OCI-LY7 (cell line): ENCODE data around the gene ABCA4. TPM values are rescaled to one million over a fixed set of nuclear protein-coding genes. Genes with fewer than 3 reads are reported as not detected.

Source experiments
- BruUV-seq: library from RNA; stranded (reverse); fragments of 400-500 nt; replicated peaks from 2 replicates; lab custom pipeline; 2021; lab: Mats Ljungman, UMichigan
- CTCF ChIA-PET: fragments of 300-600 bp; sonication (Branson Sonifier 250); formaldehyde crosslinking; loops from one replicate; lab custom pipeline; 2022; ENCODE audit warnings: antibody characterized with exemption; ENCODE audit not compliant: unreplicated experiment; lab: Charles Lee
- POLR2A ChIA-PET: fragments of 300-600 bp; sonication (Branson Sonifier 250); formaldehyde crosslinking; loops from one replicate; lab custom pipeline; 2022; ENCODE audit warnings: antibody characterized with exemption; lab: Charles Lee
- DNase-seq: peaks from one replicate; pipeline ENCODE4 v3.0.0-alpha.2; 2015; ENCODE audit warnings: low spot score
- H2AFZ ChIP-seq: fragments of 200-600 bp; sonication (generic), shearing (Covaris generic); 2 replicates; pipeline ENCODE4 v1.6.1; 2014; ENCODE audit warnings: mild to moderate bottlenecking, antibody characterized with exemption, low read length, moderate library complexity
- H3K27ac ChIP-seq: fragments of 200-600 bp; sonication (generic); 2 replicates; pipeline ENCODE4 v1.5.1; 2014; ENCODE audit warnings: mixed run types, low read depth, mild to moderate bottlenecking, moderate library complexity, low read length, inconsistent platforms; ENCODE audit not compliant: poor library complexity, severe bottlenecking
- H3K36me3 ChIP-seq: fragments of 200-600 bp; sonication (generic); 2 replicates; pipeline ENCODE4 v1.6.1; 2014; ENCODE audit warnings: mild to moderate bottlenecking, antibody characterized with exemption, low read length, moderate library complexity, mixed read lengths; ENCODE audit not compliant: insufficient read depth
- H3K4me1 ChIP-seq: fragments of 200-600 bp; sonication (generic); 2 replicates; pipeline ENCODE4 v1.5.1; 2014; ENCODE audit warnings: mild to moderate bottlenecking, low read length; ENCODE audit not compliant: insufficient read depth, poor library complexity, severe bottlenecking
- H3K4me2 ChIP-seq: fragments of 200-600 bp; sonication (generic); 2 replicates; pipeline ENCODE4 v1.6.1; 2014; ENCODE audit warnings: mild to moderate bottlenecking, low read length
- H3K4me3 ChIP-seq: fragments of 200-600 bp; sonication (generic); 2 replicates; pipeline ENCODE4 v1.5.1; 2014; ENCODE audit warnings: mild to moderate bottlenecking, low read depth, low read length; ENCODE audit not compliant: poor library complexity, severe bottlenecking
- H3K79me2 ChIP-seq: fragments of 200-600 bp; sonication (generic); 2 replicates; pipeline ENCODE4 v1.6.1; 2016; ENCODE audit warnings: low read depth, mild to moderate bottlenecking, low read length, moderate library complexity, mixed read lengths; ENCODE audit not compliant: insufficient read depth
- H3K9me2 ChIP-seq: fragments of 200-600 bp; sonication (generic); 2 replicates; pipeline ENCODE4 v1.6.1; 2016; ENCODE audit warnings: mild to moderate bottlenecking, low read length, mixed read lengths; ENCODE audit not compliant: insufficient read depth
- H3K9me3 ChIP-seq: fragments of 200-600 bp; sonication (generic); 2 replicates; pipeline ENCODE4 v1.6.1; 2014; ENCODE audit warnings: mild to moderate bottlenecking, mixed run types, low read length, mixed read lengths
- H4K20me1 ChIP-seq: fragments of 200-600 bp; sonication (generic); 2 replicates; pipeline ENCODE4 v1.6.1; 2014; ENCODE audit warnings: mild to moderate bottlenecking, antibody characterized with exemption, low read length, moderate library complexity, mixed read lengths; ENCODE audit not compliant: insufficient read depth
- EZH2phosphoT487 ChIP-seq: fragments of 200-600 bp; sonication (generic); IDR thresholded peaks from 2 replicates; pipeline ENCODE4 v1.6.1; 2018; ENCODE audit warnings: low read depth, borderline replicate concordance, mild to moderate bottlenecking, mixed run types, antibody characterized with exemption, low read length, moderate library complexity, mixed read lengths
- intact Hi-C: fragments of 100-400 bp; cut with micrococcal nuclease; formaldehyde crosslinking; loops from one replicate; pipeline ENCODE4 v1.10.0; 2022; ENCODE audit not compliant: unreplicated experiment
- total RNA-seq, 2 experiments: library from RNA; depleted of rRNA in 1 of 2; stranded (reverse); fragments of >200 nt in 1 of 2; shearing (Covaris generic) in 1 of 2; gene quantifications; 2 replicates each; pipeline ENCODE4 v1.2.3, GENCODE V29; 2014 to 2022
- TF ChIP-seq, protein P1 (sequence below): fragments of 200-600 bp; sonication (generic); conservative IDR thresholded peaks from 2 replicates; pipeline ENCODE4 v1.5.1; 2014; ENCODE audit warnings: mild to moderate bottlenecking, antibody characterized with exemption, low read length, moderate library complexity, mixed read lengths

Gene ABCA4
- total RNA-seq, 2 experiments from 2014 or later = not detected

DNA sequence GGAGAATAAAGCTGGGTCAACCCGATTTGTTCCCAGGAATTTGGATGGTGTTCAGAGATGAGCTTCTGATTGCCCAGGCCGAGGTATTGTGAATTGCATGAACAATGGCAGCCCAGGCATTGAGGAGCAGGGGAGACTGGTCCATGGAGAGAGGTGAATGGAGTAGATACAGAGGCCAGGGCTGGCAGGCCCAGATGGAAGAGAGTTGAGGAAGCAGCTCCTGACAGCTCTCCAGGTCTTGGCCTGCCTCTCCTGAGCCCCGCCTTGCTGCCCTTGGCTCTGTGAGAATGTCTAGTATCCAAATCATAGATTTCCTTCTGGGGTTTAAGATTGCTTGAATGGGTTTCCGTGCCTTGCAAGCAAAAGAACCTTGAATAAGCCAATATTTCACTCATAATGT is 11.5 kb downstream of the ABCA4 start:
- ChIA-PET CTCF (no interaction called here), POLR2A (interaction anchor here (0.6 kb wide), 1 partner anchor 852 kb away, joined by 3 read pairs; no protein-coding TSS in a partner anchor)
- H3K36me3 ChIP-seq = no peaks in the 10 kb centered on the region
- H4K20me1 ChIP-seq = no peaks in the 10 kb centered on the region
- intact Hi-C loops = no loop called here
- BruUV-seq = no TSS peak
- no peak for DNase-seq
- no peaks in the 10 kb centered on the region for H3K79me2 ChIP-seq
- no peak overlapping the region for H3K4me2 ChIP-seq
- peaks cover 12% of the 10 kb centered on the region for H3K4me1 ChIP-seq
- H3K9me2 ChIP-seq = no peaks in the 10 kb centered on the region
- TF ChIP-seq, protein P1, sequence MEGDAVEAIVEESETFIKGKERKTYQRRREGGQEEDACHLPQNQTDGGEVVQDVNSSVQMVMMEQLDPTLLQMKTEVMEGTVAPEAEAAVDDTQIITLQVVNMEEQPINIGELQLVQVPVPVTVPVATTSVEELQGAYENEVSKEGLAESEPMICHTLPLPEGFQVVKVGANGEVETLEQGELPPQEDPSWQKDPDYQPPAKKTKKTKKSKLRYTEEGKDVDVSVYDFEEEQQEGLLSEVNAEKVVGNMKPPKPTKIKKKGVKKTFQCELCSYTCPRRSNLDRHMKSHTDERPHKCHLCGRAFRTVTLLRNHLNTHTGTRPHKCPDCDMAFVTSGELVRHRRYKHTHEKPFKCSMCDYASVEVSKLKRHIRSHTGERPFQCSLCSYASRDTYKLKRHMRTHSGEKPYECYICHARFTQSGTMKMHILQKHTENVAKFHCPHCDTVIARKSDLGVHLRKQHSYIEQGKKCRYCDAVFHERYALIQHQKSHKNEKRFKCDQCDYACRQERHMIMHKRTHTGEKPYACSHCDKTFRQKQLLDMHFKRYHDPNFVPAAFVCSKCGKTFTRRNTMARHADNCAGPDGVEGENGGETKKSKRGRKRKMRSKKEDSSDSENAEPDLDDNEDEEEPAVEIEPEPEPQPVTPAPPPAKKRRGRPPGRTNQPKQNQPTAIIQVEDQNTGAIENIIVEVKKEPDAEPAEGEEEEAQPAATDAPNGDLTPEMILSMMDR = no peak
- no peak for TF ChIP-seq EZH2phosphoT487
- no peak overlapping the region for H3K27ac ChIP-seq
- no peak overlapping the region for H2AFZ ChIP-seq
- no peaks in the 10 kb centered on the region for H3K9me3 ChIP-seq
- H3K4me3 ChIP-seq = no peak overlapping the region

DNA sequence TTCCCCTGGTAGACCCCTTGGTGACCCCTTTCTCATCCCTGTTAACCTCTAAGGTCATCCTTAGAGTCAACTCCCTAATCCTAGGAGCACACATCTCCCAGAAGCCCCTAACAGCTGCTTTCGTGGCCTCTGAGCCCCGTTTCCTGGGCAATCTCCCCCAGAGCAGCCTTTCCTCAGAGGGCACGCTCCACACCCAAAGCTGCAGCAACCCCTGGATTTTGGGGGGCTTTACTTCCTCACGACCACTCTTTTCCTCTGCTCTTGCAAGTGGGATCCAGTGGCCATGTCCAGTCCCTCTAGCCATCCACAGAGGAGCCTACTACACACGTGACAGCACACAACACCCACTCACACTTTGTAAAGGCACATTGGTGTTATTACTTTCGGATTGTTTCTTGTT is 13.8 kb downstream of the ABCA4 start:
- intact Hi-C loops = no loop called here
- Histone ChIP-seq H2AFZ (no peak overlapping the region), H3K9me3 (no peaks in the 10 kb centered on the region), H3K4me3 (no peak overlapping the region), H3K4me1 (peaks cover 9% of the 10 kb centered on the region), H3K27ac (no peak overlapping the region), H4K20me1 (no peaks in the 10 kb centered on the region), H3K79me2 (no peaks in the 10 kb centered on the region), H3K4me2 (no peak overlapping the region), H3K9me2 (no peaks in the 10 kb centered on the region), H3K36me3 (no peaks in the 10 kb centered on the region)
- BruUV-seq = no TSS peak
- ChIA-PET CTCF (no interaction called here), POLR2A (no interaction called here)
- DNase-seq = no peak
- TF ChIP-seq, protein P1 = no peak
- TF ChIP-seq EZH2phosphoT487 = no peak

DNA sequence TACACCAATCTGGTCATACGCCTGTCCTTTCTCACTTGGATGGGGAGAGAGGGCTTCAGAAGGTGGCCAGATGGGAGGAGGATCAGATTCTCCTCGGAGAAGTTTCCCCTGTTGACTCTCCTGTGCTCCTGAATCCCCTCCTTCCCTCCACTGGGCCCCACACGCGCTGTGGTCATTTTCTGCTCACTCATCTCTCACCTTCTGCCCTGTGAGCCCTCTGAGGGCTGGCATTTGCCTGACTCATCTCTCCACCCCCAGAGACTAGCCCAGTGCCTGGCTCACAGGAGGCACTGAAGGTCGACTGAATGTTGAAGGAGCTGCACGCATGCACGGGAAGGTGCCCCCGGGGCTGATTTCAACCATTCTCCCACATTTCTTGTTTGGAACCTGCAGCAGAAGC is 14.2 kb downstream of the ABCA4 start:
- DNase-seq = no peak
- CTCF ChIA-PET = no interaction called here
- TF ChIP-seq, protein P1 = no peak
- TF ChIP-seq EZH2phosphoT487 = no peak
- H4K20me1 ChIP-seq = no peaks in the 10 kb centered on the region
- H3K36me3 ChIP-seq = no peaks in the 10 kb centered on the region
- H3K4me3 ChIP-seq = no peak overlapping the region
- H3K4me1 ChIP-seq = peaks cover 5% of the 10 kb centered on the region
- H3K79me2 ChIP-seq = no peaks in the 10 kb centered on the region
- H3K4me2 ChIP-seq = no peak overlapping the region
- H2AFZ ChIP-seq = no peak overlapping the region
- BruUV-seq = no TSS peak
- H3K9me3 ChIP-seq = no peaks in the 10 kb centered on the region
- H3K9me2 ChIP-seq = no peaks in the 10 kb centered on the region
- POLR2A ChIA-PET = no interaction called here
- intact Hi-C loops = no loop called here
- H3K27ac ChIP-seq = no peak overlapping the region
